COR-L47 (cell line): ENCODE data around the gene CASTOR1.
A peak's percentile ranks its signal among the peaks of the same experiment; 100 is the strongest.
"Not testable (repeated sequence)": the region's sequence is repeated elsewhere in the genome, so short reads cannot be mapped to it uniquely, and the experiment has no call there.

ENCODE experiments used
- DNase-seq: peaks from one replicate; lab custom pipeline; 2025; lab: John Stamatoyannopoulos, UW

CASTOR1 gene

GRCh38 chr22:30289141-30289979, at the start of gene CASTOR1:
CASTOR1 (minus strand) TSS chr22:30289505; CDS start chr22:30289497, 8 bp downstream.
- peak; percentile 89 for DNase-seq

DNA sequence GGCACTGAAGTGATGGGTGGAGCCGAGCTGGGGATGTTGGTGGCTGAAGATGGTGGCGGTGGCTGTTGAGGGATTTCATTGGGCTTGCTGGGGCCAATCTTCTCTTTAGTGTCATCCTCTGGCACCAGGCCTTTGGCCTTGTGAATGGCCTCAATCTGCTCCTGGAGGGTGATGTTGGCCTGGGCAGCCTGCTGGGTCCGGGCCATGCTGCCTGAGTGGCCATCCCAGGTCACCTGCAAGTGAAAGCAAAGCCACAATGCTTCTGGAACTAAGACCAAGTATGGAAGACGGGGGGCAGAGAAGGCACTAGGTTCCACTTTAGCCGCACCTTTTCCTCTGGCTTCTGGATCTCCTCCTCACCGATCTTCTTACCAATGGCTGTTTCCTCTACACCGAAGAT, 49.5 kb upstream of the CASTOR1 start:
- no peak for DNase-seq

- DNase-seq: not testable (repeated sequence)
Observed at GRCh38 chr22:30338341-30338740, 49.0 kb upstream of the CASTOR1 start.

DNA sequence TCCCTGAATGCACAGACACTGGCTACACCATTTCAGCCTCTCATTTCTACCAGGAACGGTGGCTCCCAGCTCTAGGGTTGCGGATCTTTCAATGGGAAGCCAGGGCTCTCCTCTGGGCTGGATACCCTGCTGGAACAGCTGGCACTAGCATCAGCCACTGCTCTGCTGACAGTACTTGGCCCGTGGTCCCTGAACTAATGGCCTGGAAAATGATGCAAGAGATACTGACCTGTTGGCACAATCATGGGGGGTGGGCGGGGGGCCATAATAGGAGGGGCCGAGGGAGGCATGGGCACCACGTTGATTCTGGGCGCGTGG, 48.1 kb upstream of the CASTOR1 start:
- no peak for DNase-seq

- no peak for DNase-seq
Observed at GRCh38 chr22:30336752-30337460, 47.6 kb upstream of the CASTOR1 start.

DNA sequence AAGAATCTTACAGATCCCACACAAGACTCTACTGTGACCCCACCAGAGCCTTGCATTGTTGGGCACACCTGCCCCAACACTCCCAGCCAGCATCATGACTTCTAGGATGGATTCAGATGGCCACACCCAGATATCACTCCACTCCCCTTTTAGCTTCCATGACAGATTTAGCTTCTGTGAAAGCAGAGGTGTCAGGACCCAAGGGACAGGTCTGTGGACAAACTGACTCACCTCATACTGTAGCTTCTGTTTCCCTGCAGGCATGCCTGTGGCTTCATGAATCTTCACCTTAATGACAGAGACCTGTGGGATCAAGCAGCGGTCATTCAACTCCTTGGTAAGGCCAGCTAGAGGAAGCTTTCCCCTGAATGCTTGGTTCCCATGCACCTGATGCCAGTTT, 45.9 kb upstream of the CASTOR1 start:
- no peak for DNase-seq

- no peak for DNase-seq
Observed at GRCh38 chr22:30334646-30335045, 45.3 kb upstream of the CASTOR1 start.

- DNase-seq: no peak
Observed at GRCh38 chr22:30333707-30334087, 44.4 kb upstream of the CASTOR1 start.

DNA sequence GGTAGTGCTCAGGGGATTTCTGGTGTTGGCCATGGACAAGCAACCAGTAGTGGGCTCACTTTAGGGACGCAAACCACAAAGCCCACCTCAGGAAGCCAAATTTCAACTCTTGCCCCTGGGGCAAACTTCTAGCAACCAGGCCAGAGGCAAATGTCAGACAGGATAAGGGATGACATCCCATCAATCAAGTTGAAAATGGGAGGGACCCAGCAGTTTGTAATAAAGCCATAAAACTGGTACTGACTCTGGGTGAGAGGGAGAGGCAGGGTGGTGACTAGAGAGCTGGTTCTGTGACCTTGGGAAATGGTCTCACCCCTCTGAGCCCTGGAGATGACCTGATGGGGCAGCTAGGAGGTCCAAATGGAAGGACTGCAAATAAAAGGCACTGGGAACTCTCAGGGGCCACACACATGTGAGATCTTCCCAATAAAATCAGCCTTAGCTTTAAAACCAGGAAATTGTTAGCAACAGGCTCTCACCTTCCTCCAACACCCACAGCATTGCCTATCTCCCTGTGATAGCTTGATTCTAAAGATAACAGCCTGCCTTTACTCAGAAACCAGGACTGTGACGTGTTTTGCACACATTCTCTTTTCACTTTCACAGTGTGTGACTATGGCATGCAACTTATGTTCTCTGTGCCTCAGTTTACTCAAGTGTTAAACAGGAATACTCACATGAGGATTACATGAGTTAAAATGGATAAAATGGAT, 43.8 kb upstream of the CASTOR1 start:
- DNase-seq: no peak

DNA sequence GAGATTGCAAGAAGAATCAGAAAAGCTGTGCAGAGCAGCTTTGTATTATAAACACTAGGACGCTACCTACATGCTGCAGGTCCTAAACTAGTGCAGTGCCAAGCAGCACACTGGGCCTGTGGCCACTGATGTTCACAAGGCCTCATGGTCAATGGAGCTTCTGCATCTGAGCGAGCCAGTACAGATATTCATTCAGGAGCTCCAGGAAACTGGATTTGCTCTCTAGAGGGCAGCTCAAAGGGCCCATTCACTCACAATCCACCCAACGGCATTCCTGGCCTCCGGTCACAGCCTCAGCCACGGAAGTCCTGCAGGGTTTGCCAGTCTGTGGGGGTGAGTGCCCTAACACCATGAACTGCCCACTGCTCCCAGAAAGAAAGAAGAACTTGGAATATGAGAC, 43.2 kb upstream of the CASTOR1 start:
- DNase-seq: no peak

DNA sequence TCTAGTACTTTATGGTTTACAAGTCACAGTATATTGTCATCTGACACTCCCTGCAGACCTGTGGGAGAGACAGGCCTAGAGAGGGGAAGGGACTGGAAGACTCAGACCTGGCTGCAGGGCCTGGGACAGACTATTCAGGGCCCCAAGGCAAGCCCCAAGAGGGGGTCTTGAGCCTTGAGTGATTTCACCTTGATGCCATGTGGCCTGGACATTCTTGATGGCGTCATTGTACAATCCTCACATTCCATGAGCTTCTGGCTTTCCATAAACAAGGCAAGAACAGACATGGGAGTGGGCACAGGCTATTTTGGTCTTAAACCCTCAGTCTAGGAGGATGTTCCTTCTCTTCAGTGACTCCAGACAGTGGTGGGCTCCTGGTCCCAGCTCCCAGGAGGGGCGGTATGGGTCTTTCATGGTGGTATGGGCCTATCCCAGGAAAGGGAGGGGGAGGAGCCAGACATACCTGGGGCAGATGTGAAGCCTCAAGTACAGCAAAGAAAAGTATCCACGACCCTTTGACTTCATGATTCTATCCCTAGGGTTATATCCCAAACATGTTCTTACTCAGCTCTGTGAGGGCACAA, 39.3 kb upstream of the CASTOR1 start:
- DNase-seq: no peak

GRCh38 chr22:30327864-30328345, 38.6 kb upstream of the CASTOR1 start:
- DNase-seq: no peak

GRCh38 chr22:30326706-30327362, 37.5 kb upstream of the CASTOR1 start, which contains the start of gene TBC1D10A:
TBC1D10A (minus strand) TSS chr22:30326941; CDS start chr22:30326881, 60 bp downstream.
- peak; percentile 93 for DNase-seq

GRCh38 chr22:30326255-30326705, 37.0 kb upstream of the CASTOR1 start:
- DNase-seq: no peak

- DNase-seq: no peak
Observed at GRCh38 chr22:30325724-30326254, 36.5 kb upstream of the CASTOR1 start.

DNA sequence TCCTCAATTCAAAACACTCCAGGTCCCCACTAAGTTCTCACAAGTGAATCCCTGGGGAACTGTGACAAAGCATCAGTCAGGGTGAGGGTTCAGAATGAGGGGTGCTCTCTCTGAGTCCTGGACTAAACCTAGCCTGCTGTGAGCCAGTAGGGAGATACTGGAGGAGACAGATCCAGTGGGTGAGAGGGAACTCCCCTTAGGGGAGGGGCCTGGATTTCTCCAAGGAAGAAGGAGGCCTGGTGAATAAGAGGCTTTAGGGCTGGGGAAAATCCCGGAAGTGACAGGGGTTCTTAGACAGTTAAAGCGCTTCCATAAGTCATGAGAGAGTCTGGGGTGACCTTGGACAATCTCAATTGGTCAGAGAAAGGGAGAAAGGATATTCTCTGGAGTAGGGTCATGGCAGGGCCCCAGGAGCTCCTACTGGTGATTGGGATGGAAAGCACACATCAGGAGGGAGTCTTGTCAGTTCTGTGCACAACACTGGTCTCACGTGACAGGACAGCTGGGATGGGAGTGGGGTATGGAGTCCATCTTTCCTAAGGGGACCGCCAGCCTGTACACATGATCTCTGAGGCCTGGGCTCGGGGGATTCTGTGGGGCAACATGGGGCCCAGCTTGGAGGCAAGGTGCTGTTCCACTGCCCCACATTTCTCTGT, 35.9 kb upstream of the CASTOR1 start:
- no peak for DNase-seq

GRCh38 chr22:30324014-30324730, 34.9 kb upstream of the CASTOR1 start:
- DNase-seq: no peak

GRCh38 chr22:30323246-30323645, 33.9 kb upstream of the CASTOR1 start:
- no peak for DNase-seq

- no peak for DNase-seq
Observed at GRCh38 chr22:30321461-30321860, 32.2 kb upstream of the CASTOR1 start.

DNA sequence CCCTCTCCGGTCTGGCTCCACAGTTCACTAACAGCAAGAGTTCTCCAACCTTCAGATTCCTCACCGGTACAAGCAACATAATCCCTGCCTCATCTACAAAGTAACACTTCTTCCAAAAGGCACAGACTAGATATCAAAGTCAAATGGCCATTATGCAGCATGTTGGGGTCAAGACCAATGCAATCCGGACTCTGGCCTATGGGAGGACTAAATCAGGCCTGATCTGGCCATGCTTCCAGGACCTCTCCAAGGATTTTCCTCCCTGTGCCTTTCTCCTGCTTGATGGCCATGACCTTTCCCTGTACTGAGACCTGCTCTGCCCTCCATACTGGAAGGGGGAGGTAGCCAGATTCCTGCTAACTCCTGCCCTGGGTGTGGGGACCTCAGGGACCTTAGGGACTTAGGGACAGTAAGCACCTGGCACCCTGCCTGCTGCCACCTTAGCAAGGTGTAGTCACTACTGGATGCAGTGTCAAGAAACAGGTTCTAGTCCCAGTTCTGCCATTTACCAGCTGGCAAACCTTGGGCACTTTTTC, 30.8 kb upstream of the CASTOR1 start:
- DNase-seq: no peak
